Panc1 (cell line): ENCODE measurements around the gene HHAT. TPM values are rescaled to one million over a fixed set of nuclear protein-coding genes. Genes with fewer than 3 reads are reported as not detected.

Source experiments
- ATAC-seq: fragments of 200-7000 bp; cut with Tn5 transposase; 2 replicates; pipeline ENCODE4 v1.9.1; 2020; ENCODE audit warnings: mild to moderate bottlenecking, moderate library complexity
- BruUV-seq: library from RNA; stranded (reverse); fragments of 400-500 nt; replicated peaks from 2 replicates; lab custom pipeline; 2021; lab: Mats Ljungman, UMichigan
- CTCF ChIA-PET: fragments of 300-600 bp; sonication (Branson Sonifier 250); formaldehyde crosslinking; loops from one replicate; lab custom pipeline; 2022; ENCODE audit warnings: antibody characterized with exemption; lab: Charles Lee
- POLR2A ChIA-PET: fragments of 300-600 bp; sonication (Branson Sonifier 250); formaldehyde crosslinking; loops from one replicate; lab custom pipeline; 2022; ENCODE audit warnings: antibody characterized with exemption; lab: Charles Lee
- DNase-seq: peaks from one replicate; pipeline ENCODE4 v3.0.0-alpha.2; 2010; ENCODE audit warnings: low read depth, low spot score
- H3K27ac ChIP-seq: 2 replicates; pipeline ENCODE4 v1.5.1; 2011; ENCODE audit warnings: mild to moderate bottlenecking, low read length, inconsistent platforms
- H3K27me3 ChIP-seq: fragments of 200-500 bp; sonication (Bioruptor generic); 2 replicates; pipeline ENCODE4 v1.6.0; 2014; ENCODE audit warnings: low read length, inconsistent platforms; ENCODE audit not compliant: control insufficient read depth, insufficient read depth
- H3K36me3 ChIP-seq: fragments of 200-500 bp; sonication (Bioruptor generic); 2 replicates; pipeline ENCODE4 v1.5.1; 2014; ENCODE audit warnings: inconsistent platforms, mild to moderate bottlenecking, low read length, moderate library complexity; ENCODE audit not compliant: control insufficient read depth, insufficient read depth
- H3K4me1 ChIP-seq: 2 replicates; pipeline ENCODE4 v1.5.1; 2011; ENCODE audit warnings: inconsistent platforms, mild to moderate bottlenecking, low read length, moderate library complexity; ENCODE audit not compliant: control insufficient read depth, insufficient read depth
- H3K4me3 ChIP-seq, 2 experiments: 2 replicates each; pipeline ENCODE4 v1.5.1; 2011 to 2012; ENCODE audit warnings: low read depth in 2 of 2, low read length in 2 of 2, mild to moderate bottlenecking in 2 of 2, inconsistent platforms in 1 of 2, moderate library complexity in 1 of 2
- H3K9me3 ChIP-seq: fragments of 200-500 bp; sonication (Bioruptor generic); 2 replicates; pipeline ENCODE4 v1.5.1; 2014; ENCODE audit warnings: low read depth, mild to moderate bottlenecking, inconsistent platforms, low read length, moderate library complexity; ENCODE audit not compliant: control insufficient read depth, insufficient read depth
- CTCF ChIP-seq: fragments of 450-650 bp; IDR thresholded peaks from 2 replicates; pipeline ENCODE4 v1.5.1; 2017; ENCODE audit warnings: mild to moderate bottlenecking
- POLR2AphosphoS5 ChIP-seq: IDR thresholded peaks from 2 replicates; pipeline ENCODE4 v1.6.1; 2012; ENCODE audit warnings: mild to moderate bottlenecking, low read depth, low read length, moderate library complexity
- SIN3A ChIP-seq: IDR thresholded peaks from 2 replicates; pipeline ENCODE4 v1.6.1; 2012; ENCODE audit warnings: low read depth, mild to moderate bottlenecking, low read length, moderate library complexity, borderline replicate concordance; ENCODE audit not compliant: insufficient read depth
- TCF7L2 ChIP-seq: IDR thresholded peaks from 2 replicates; pipeline ENCODE4 v1.6.1; 2011; ENCODE audit warnings: mild to moderate bottlenecking, low read depth, low read length, inconsistent platforms
- in situ Hi-C: cut with HindIII; loops from 2 replicates; pipeline ENCODE4 v1.10.0; 2016; ENCODE audit warnings: low sequenced_read_pairs, low pct_unique_long_range_greater_than_20kb
- intact Hi-C: fragments of 100-400 bp; cut with micrococcal nuclease; formaldehyde crosslinking; loops from one replicate; pipeline ENCODE4 v1.10.0; 2022; ENCODE audit not compliant: unreplicated experiment
- total RNA-seq: library from RNA; stranded (reverse); gene quantifications from one replicate; pipeline ENCODE4 v1.2.1, GENCODE V29; 2021; ENCODE audit not compliant: unreplicated experiment
- TF ChIP-seq, protein P1 (sequence below), 2 experiments: IDR thresholded peaks; 2 replicates each; pipeline ENCODE4 v1.6.1; 2011 to 2012; ENCODE audit warnings: low read depth in 2 of 2, control low read depth in 1 of 2, low read length in 1 of 2, mild to moderate bottlenecking in 1 of 2, moderate library complexity in 1 of 2; ENCODE audit not compliant: insufficient read depth in 1 of 2

HHAT gene
- total RNA-seq, 1 experiment from 2014 or later, result 2.3 TPM

DNA sequence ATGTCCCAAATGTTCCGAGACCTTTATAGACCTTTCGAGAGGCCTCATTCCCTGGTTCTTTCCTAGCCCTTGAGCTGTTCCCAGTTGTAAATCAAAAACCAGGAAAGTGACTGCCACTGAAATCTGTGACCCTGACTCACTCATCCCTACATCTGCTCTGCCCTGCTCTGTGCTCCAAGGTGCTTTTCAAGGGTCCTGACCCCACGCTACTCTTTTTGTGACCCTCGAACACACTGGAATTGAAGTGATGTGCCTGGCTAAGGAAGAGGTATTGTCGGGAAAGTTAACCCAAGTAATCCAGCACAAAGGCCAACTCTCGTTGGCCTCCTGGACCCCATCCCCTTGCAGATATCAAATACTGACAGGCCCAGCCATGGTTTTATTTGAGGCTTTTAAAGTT lies 244.4 kb downstream of the HHAT start:
- H3K4me3 ChIP-seq, result no peak overlapping the region
- intact Hi-C loops, result no loop called here
- in situ Hi-C loops, result no loop called here
- no TSS peak for BruUV-seq
- ATAC-seq (no peak), DNase-seq (no peak)
- TF ChIP-seq CTCF (no peak), SIN3A (no peak), POLR2AphosphoS5 (no peak), TCF7L2 (no peak)
- TF ChIP-seq, protein P1, sequence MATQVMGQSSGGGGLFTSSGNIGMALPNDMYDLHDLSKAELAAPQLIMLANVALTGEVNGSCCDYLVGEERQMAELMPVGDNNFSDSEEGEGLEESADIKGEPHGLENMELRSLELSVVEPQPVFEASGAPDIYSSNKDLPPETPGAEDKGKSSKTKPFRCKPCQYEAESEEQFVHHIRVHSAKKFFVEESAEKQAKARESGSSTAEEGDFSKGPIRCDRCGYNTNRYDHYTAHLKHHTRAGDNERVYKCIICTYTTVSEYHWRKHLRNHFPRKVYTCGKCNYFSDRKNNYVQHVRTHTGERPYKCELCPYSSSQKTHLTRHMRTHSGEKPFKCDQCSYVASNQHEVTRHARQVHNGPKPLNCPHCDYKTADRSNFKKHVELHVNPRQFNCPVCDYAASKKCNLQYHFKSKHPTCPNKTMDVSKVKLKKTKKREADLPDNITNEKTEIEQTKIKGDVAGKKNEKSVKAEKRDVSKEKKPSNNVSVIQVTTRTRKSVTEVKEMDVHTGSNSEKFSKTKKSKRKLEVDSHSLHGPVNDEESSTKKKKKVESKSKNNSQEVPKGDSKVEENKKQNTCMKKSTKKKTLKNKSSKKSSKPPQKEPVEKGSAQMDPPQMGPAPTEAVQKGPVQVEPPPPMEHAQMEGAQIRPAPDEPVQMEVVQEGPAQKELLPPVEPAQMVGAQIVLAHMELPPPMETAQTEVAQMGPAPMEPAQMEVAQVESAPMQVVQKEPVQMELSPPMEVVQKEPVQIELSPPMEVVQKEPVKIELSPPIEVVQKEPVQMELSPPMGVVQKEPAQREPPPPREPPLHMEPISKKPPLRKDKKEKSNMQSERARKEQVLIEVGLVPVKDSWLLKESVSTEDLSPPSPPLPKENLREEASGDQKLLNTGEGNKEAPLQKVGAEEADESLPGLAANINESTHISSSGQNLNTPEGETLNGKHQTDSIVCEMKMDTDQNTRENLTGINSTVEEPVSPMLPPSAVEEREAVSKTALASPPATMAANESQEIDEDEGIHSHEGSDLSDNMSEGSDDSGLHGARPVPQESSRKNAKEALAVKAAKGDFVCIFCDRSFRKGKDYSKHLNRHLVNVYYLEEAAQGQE (IDR thresholded peaks at IDR 0.05; ENCODE audit: insufficient read depth in 1 of 2, low read depth in 2 of 2, low read length in 1 of 2), result no peak
- CTCF ChIA-PET, result no interaction called here
- no peaks in the 10 kb centered on the region for H3K27me3 ChIP-seq
- no peaks in the 10 kb centered on the region for H3K36me3 ChIP-seq
- POLR2A ChIA-PET, result no interaction called here
- H3K27ac ChIP-seq, result no peak overlapping the region
- H3K9me3 ChIP-seq, result no peaks in the 10 kb centered on the region
- H3K4me1 ChIP-seq, result no peaks in the 10 kb centered on the region

DNA sequence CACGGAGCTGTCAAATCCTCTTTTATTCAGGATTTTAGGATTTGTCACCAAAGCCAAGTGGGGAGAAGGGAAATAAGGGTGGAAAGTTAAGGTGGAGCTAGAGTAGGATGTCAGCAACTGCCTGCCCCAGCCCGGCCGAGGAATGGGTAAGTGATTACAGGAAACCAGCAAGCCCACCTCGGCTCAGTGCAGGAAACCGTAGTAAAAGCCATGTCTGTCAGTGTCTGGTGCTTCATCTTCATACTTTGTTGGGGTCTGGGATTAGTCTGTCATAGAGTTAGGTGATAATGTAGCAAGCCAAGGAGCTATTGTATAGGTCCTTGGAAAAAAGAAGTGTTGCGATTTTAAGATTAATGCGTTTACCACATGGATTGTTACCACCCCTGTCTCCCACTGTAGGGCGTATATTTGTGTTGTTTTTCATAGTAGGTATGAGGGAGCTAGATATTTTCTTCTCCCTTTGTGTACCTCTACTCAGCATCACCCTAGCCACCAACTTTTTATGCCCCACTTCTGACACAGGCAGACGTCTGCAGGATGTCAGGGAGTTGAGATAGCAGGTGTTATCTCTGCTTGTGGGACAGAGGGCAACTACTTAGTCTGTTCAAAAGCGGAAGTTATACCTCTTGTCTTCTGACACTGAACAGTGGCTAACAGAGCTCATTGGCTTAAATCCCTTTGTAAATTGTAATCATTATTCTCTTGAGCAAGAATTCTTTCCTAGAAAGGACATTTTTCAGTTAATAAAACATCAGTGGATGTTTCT lies 253.7 kb downstream of the HHAT start:
- no peak for TF ChIP-seq POLR2AphosphoS5
- TF ChIP-seq CTCF, result no peak
- TF ChIP-seq, protein P1 (IDR thresholded peaks at IDR 0.05; ENCODE audit: insufficient read depth in 1 of 2, low read depth in 2 of 2, low read length in 1 of 2), result no peak
- TF ChIP-seq TCF7L2, result no peak
- TF ChIP-seq SIN3A, result no peak
- H3K9me3 ChIP-seq, result no peaks in the 10 kb centered on the region
- H3K36me3 ChIP-seq, result no peaks in the 10 kb centered on the region
- DNase-seq (no peak), ATAC-seq (no peak)
- POLR2A ChIA-PET, result no interaction called here
- H3K4me1 ChIP-seq, result no peaks in the 10 kb centered on the region
- CTCF ChIA-PET, result no interaction called here
- no TSS peak for BruUV-seq
- H3K27me3 ChIP-seq, result no peaks in the 10 kb centered on the region
- intact Hi-C loops, result loop anchor here (5.0 kb wide), 1 partner anchor 135 kb away; no protein-coding TSS in a partner anchor
- no peak overlapping the region for H3K4me3 ChIP-seq
- H3K27ac ChIP-seq, result no peak overlapping the region
- in situ Hi-C loops, result no loop called here
